Measurements from ENCODE around the gene CCDC30. TPM values are rescaled to one million over a fixed set of nuclear protein-coding genes. Genes with fewer than 3 reads are reported as not detected.

Gene CCDC30
- total RNA-seq (1 to 10 TPM; 7.0 to 7.1 TPM), polyA plus RNA-seq (1 to 10 TPM; 2.5 to 3.4 TPM)

GRCh38 chr1:42462828-42463763 is at the start of gene CCDC30:
Gene CCDC30, plus strand, starts transcription at chr1:42463286. Its CDS starts 17,266 bp downstream, at chr1:42480552.
- no peaks in the 10 kb centered on the region for H3K27me3 Mint-ChIP-seq
- Histone ChIP-seq H3K4me3 (ENCODE audit: low read length in 2 of 2) (peak within 1 kb of the TSS; percentile 44), H3K27ac (ENCODE audit: low read depth, low read length) (peak within 1 kb of the TSS; percentile 74), H3K27me3 (ENCODE audit: insufficient read depth, low read length) (no peaks in the 10 kb centered on the region), H3K9me3 (ENCODE audit: control insufficient read depth in 1 of 2, low read length in 2 of 2) (no peaks in the 10 kb centered on the region), H3K4me1 (ENCODE audit: insufficient read depth, low read length) (peaks cover 24% of the 10 kb centered on the region), H3K36me3 (ENCODE audit: insufficient read depth, low read length) (peaks cover 25% of the 10 kb centered on the region)
- ChIA-PET CTCF (ENCODE audit: partially characterized antibody) (interaction anchor here (1.1 kb wide), 1 partner anchor 288 kb away, joined by 3 read pairs; no protein-coding TSS in a partner anchor), POLR2A (ENCODE audit: partially characterized antibody) (interaction anchor here (0.7 to 2.0 kb wide), 7 partner anchors 10 to 383 kb away, joined by 3 to 10 read pairs (median 3); partner anchors contain the start of genes C1orf50, P3H1, YBX1 and ZNF691)
- peak; percentile 97 to 99 (median 98) for DNase-seq
- peak within 1 kb of the TSS; percentile 84 to 94 (median 86) for H3K4me3 Mint-ChIP-seq
- peaks cover 17 to 44% (median 27%) of the 10 kb centered on the region in 4 donors for H3K4me1 Mint-ChIP-seq
- peaks cover 20 to 42% of the 10 kb centered on the region in 2 donors for H3K36me3 Mint-ChIP-seq
- no peaks in the 10 kb centered on the region for H3K9me3 Mint-ChIP-seq
- H3K27ac Mint-ChIP-seq: peak within 1 kb of the TSS; percentile 93 to 98 (median 97)
- intact Hi-C loops (cut with micrococcal nuclease): loop anchor here (1.0 to 5.0 kb wide), 4 partner anchors 219 to 709 kb away; partner anchors contain the start of genes C1orf50, CFAP57, EBNA1BP2 and P3H1

- Histone ChIP-seq H3K27ac (ENCODE audit: low read depth, low read length) (no peak overlapping the region), H3K27me3 (ENCODE audit: insufficient read depth, low read length) (no peaks in the 10 kb centered on the region), H3K4me3 (ENCODE audit: low read length in 2 of 2) (no peak overlapping the region), H3K9me3 (ENCODE audit: control insufficient read depth in 1 of 2, low read length in 2 of 2) (no peaks in the 10 kb centered on the region), H3K36me3 (ENCODE audit: insufficient read depth, low read length) (no peaks in the 10 kb centered on the region), H3K4me1 (ENCODE audit: insufficient read depth, low read length) (no peaks in the 10 kb centered on the region)
- Mint-ChIP-seq H3K4me1 (no peaks in the 10 kb centered on the region), H3K36me3 (no peaks in the 10 kb centered on the region), H3K4me3 (no peak overlapping the region), H3K27me3 (peaks cover 2 to 9% of the 10 kb centered on the region in 2 donors), H3K27ac (no peak overlapping the region), H3K9me3 (no peaks in the 10 kb centered on the region)
- DNase-seq: no peak
- intact Hi-C loops (cut with micrococcal nuclease): no loop called here
- CTCF ChIA-PET (ENCODE audit: partially characterized antibody): no interaction called here
- POLR2A ChIA-PET (ENCODE audit: partially characterized antibody): no interaction called here
These were observed 48.3 kb upstream of the CCDC30 start for GRCh38 chr1:42414551-42415496.

- no peaks in the 10 kb centered on the region for H3K27me3 ChIP-seq (ENCODE audit: insufficient read depth, low read length)
- POLR2A ChIA-PET (ENCODE audit: partially characterized antibody): no interaction called here
- no peaks in the 10 kb centered on the region for H3K4me1 ChIP-seq (ENCODE audit: insufficient read depth, low read length)
- Mint-ChIP-seq H3K27me3 (peaks cover 2 to 6% of the 10 kb centered on the region in 2 donors), H3K4me3 (no peak overlapping the region), H3K9me3 (no peaks in the 10 kb centered on the region), H3K4me1 (no peaks in the 10 kb centered on the region), H3K36me3 (no peaks in the 10 kb centered on the region), H3K27ac (no peak overlapping the region)
- H3K36me3 ChIP-seq (ENCODE audit: insufficient read depth, low read length): no peaks in the 10 kb centered on the region
- H3K9me3 ChIP-seq (ENCODE audit: control insufficient read depth in 1 of 2, low read length in 2 of 2): no peaks in the 10 kb centered on the region
- no peak for DNase-seq
- no peak overlapping the region for H3K27ac ChIP-seq (ENCODE audit: low read depth, low read length)
- CTCF ChIA-PET (ENCODE audit: partially characterized antibody): no interaction called here
- H3K4me3 ChIP-seq (ENCODE audit: low read length in 2 of 2): no peak overlapping the region
- intact Hi-C loops (cut with micrococcal nuclease): no loop called here
These were observed 45.9 kb upstream of the CCDC30 start for GRCh38 chr1:42417166-42417565.

- ChIA-PET POLR2A (ENCODE audit: partially characterized antibody) (no interaction called here), CTCF (ENCODE audit: partially characterized antibody) (no interaction called here)
- H3K9me3 Mint-ChIP-seq: no peaks in the 10 kb centered on the region
- peaks cover 2 to 4% of the 10 kb centered on the region in 2 donors for H3K27me3 Mint-ChIP-seq
- H3K27me3 ChIP-seq (ENCODE audit: insufficient read depth, low read length): no peaks in the 10 kb centered on the region
- H3K4me3 Mint-ChIP-seq: no peak overlapping the region
- H3K36me3 Mint-ChIP-seq: no peaks in the 10 kb centered on the region
- no peaks in the 10 kb centered on the region for H3K9me3 ChIP-seq (ENCODE audit: control insufficient read depth in 1 of 2, low read length in 2 of 2)
- no peak for DNase-seq
- no peaks in the 10 kb centered on the region for H3K4me1 ChIP-seq (ENCODE audit: insufficient read depth, low read length)
- no peak overlapping the region for H3K27ac ChIP-seq (ENCODE audit: low read depth, low read length)
- H3K36me3 ChIP-seq (ENCODE audit: insufficient read depth, low read length): no peaks in the 10 kb centered on the region
- H3K4me3 ChIP-seq (ENCODE audit: low read length in 2 of 2): no peak overlapping the region
- no peaks in the 10 kb centered on the region for H3K4me1 Mint-ChIP-seq
- intact Hi-C loops (cut with micrococcal nuclease): no loop called here
- H3K27ac Mint-ChIP-seq: peak overlapping the region in 1 of 7 donors; percentile 5
These were observed 44.6 kb upstream of the CCDC30 start for GRCh38 chr1:42418516-42418915.

- peaks cover under 1 to 9% of the 10 kb centered on the region in 2 donors for H3K27me3 Mint-ChIP-seq
- H3K4me3 ChIP-seq (ENCODE audit: low read length in 2 of 2): no peak overlapping the region
- DNase-seq: no peak
- no peak overlapping the region for H3K27ac Mint-ChIP-seq
- no peaks in the 10 kb centered on the region for H3K27me3 ChIP-seq (ENCODE audit: insufficient read depth, low read length)
- no peaks in the 10 kb centered on the region for H3K9me3 ChIP-seq (ENCODE audit: control insufficient read depth in 1 of 2, low read length in 2 of 2)
- CTCF ChIA-PET (ENCODE audit: partially characterized antibody): no interaction called here
- no peaks in the 10 kb centered on the region for H3K4me1 ChIP-seq (ENCODE audit: insufficient read depth, low read length)
- intact Hi-C loops (cut with micrococcal nuclease): no loop called here
- no peaks in the 10 kb centered on the region for H3K36me3 ChIP-seq (ENCODE audit: insufficient read depth, low read length)
- no peaks in the 10 kb centered on the region for H3K36me3 Mint-ChIP-seq
- H3K9me3 Mint-ChIP-seq: no peaks in the 10 kb centered on the region
- POLR2A ChIA-PET (ENCODE audit: partially characterized antibody): no interaction called here
- no peaks in the 10 kb centered on the region for H3K4me1 Mint-ChIP-seq
- H3K27ac ChIP-seq (ENCODE audit: low read depth, low read length): no peak overlapping the region
- no peak overlapping the region for H3K4me3 Mint-ChIP-seq
These were observed 43.8 kb upstream of the CCDC30 start for GRCh38 chr1:42419126-42419821.

GRCh38 chr1:42420121-42420520 is 43.0 kb upstream of the CCDC30 start:
- no peak overlapping the region for H3K4me3 Mint-ChIP-seq
- Histone ChIP-seq H3K4me1 (ENCODE audit: insufficient read depth, low read length) (no peaks in the 10 kb centered on the region), H3K27me3 (ENCODE audit: insufficient read depth, low read length) (no peaks in the 10 kb centered on the region), H3K36me3 (ENCODE audit: insufficient read depth, low read length) (no peaks in the 10 kb centered on the region), H3K4me3 (ENCODE audit: low read length in 2 of 2) (no peak overlapping the region), H3K9me3 (ENCODE audit: control insufficient read depth in 1 of 2, low read length in 2 of 2) (no peaks in the 10 kb centered on the region), H3K27ac (ENCODE audit: low read depth, low read length) (no peak overlapping the region)
- CTCF ChIA-PET (ENCODE audit: partially characterized antibody): no interaction called here
- no peaks in the 10 kb centered on the region for H3K4me1 Mint-ChIP-seq
- H3K27me3 Mint-ChIP-seq: peaks cover 0 to 9% of the 10 kb centered on the region in 2 donors
- POLR2A ChIA-PET (ENCODE audit: partially characterized antibody): no interaction called here
- no peaks in the 10 kb centered on the region for H3K36me3 Mint-ChIP-seq
- no peak overlapping the region for H3K27ac Mint-ChIP-seq
- no peak for DNase-seq
- H3K9me3 Mint-ChIP-seq: no peaks in the 10 kb centered on the region
- intact Hi-C loops (cut with micrococcal nuclease): no loop called here

All from CD4-positive, alpha-beta memory T cell (primary cell).